GM23338 (cell line): ENCODE results near the gene RYR3. TPM values are rescaled to one million over a fixed set of nuclear protein-coding genes. Genes with fewer than 3 reads are reported as not detected.

Experiments used
- ATAC-seq: fragments of 200-7000 bp; cut with Tn5 transposase; 3 replicates; pipeline ENCODE4 v1.9.1; 2020
- DNase-seq: peaks from one replicate; pipeline ENCODE4 v3.0.0-alpha.2; 2015; ENCODE audit warnings: low spot score
- H2AFZ ChIP-seq: fragments of 200-600 bp; sonication (generic); 2 replicates; pipeline ENCODE4 v1.8.0; 2016; ENCODE audit warnings: antibody characterized with exemption, mild to moderate bottlenecking, moderate library complexity
- H3F3A ChIP-seq: fragments of 200-600 bp; sonication (generic); replicated peaks from 2 replicates; pipeline ENCODE4 v1.8.0; 2017; ENCODE audit warnings: antibody characterized with exemption, mixed run types, low read depth
- H3K27ac ChIP-seq: fragments of 200-600 bp; sonication (generic); 2 replicates; pipeline ENCODE4 v1.6.1; 2016; ENCODE audit warnings: low read depth
- H3K27me3 ChIP-seq: fragments of 200-600 bp; sonication (generic); 2 replicates; pipeline ENCODE4 v1.8.0; 2016; ENCODE audit warnings: mild to moderate bottlenecking, mixed run types, moderate library complexity; ENCODE audit not compliant: insufficient read depth
- H3K36me3 ChIP-seq: fragments of 200-600 bp; sonication (generic); 2 replicates; pipeline ENCODE4 v1.8.0; 2016; ENCODE audit warnings: mild to moderate bottlenecking; ENCODE audit not compliant: insufficient read depth
- H3K4me1 ChIP-seq: fragments of 200-600 bp; sonication (generic); 2 replicates; pipeline ENCODE4 v1.8.0; 2016; ENCODE audit warnings: mild to moderate bottlenecking, moderate library complexity; ENCODE audit not compliant: insufficient read depth
- H3K4me2 ChIP-seq: fragments of 200-600 bp; sonication (generic); 2 replicates; pipeline ENCODE4 v1.7.1; 2017; ENCODE audit warnings: mixed run types
- H3K4me3 ChIP-seq: fragments of 200-600 bp; sonication (generic); 2 replicates; pipeline ENCODE4 v1.6.1; 2016; ENCODE audit warnings: mixed run types
- H3K79me2 ChIP-seq: fragments of 200-600 bp; sonication (generic); replicated peaks from 2 replicates; pipeline ENCODE4 v1.8.0; 2017; ENCODE audit warnings: mild to moderate bottlenecking; ENCODE audit not compliant: insufficient read depth
- H3K9me2 ChIP-seq: fragments of 200-600 bp; sonication (generic); 2 replicates; pipeline ENCODE4 v1.8.0; 2017; ENCODE audit not compliant: insufficient read depth
- H4K20me1 ChIP-seq: fragments of 200-600 bp; sonication (generic); replicated peaks from 2 replicates; pipeline ENCODE4 v1.8.0; 2017; ENCODE audit warnings: mild to moderate bottlenecking; ENCODE audit not compliant: insufficient read depth
- H3K27ac Mint-ChIP-seq: 2 replicates; pipeline ENCODE4 v1.8.0; 2020; ENCODE audit warnings: inconsistent platforms, mild to moderate bottlenecking, moderate library complexity, mixed read lengths
- H3K27me3 Mint-ChIP-seq: 3 replicates; pipeline ENCODE4 v1.8.0; 2022; ENCODE audit warnings: low read depth, mild to moderate bottlenecking, moderate library complexity, mixed read lengths, inconsistent platforms; ENCODE audit not compliant: insufficient read depth, poor library complexity
- H3K36me3 Mint-ChIP-seq: 3 replicates; pipeline ENCODE4 v1.8.0; 2021; ENCODE audit warnings: low read depth, mild to moderate bottlenecking, inconsistent platforms, moderate library complexity, mixed read lengths
- H3K4me1 Mint-ChIP-seq: 3 replicates; pipeline ENCODE4 v1.8.0; 2020; ENCODE audit warnings: mild to moderate bottlenecking, inconsistent platforms, mixed read lengths
- H3K4me3 Mint-ChIP-seq: 3 replicates; pipeline ENCODE4 v1.8.0; 2021; ENCODE audit warnings: moderate library complexity, mild to moderate bottlenecking, inconsistent platforms, mixed read lengths
- H3K9me3 Mint-ChIP-seq: 3 replicates; pipeline ENCODE4 v1.8.0; 2020; ENCODE audit warnings: moderate library complexity, mild to moderate bottlenecking, inconsistent platforms, mixed read lengths
- CREB1 ChIP-seq: fragments of 250-450 bp; sonication (Bioruptor Pico); IDR thresholded peaks from 2 replicates; pipeline ENCODE4 v1.5.0; 2020; ENCODE audit warnings: low read depth, mild to moderate bottlenecking, moderate library complexity
- EZH2 ChIP-seq: fragments of 200-600 bp; sonication (generic); IDR thresholded peaks from one replicate; pipeline ENCODE4 v1.8.0; 2017; ENCODE audit warnings: antibody characterized with exemption, mild to moderate bottlenecking, low read depth; ENCODE audit not compliant: unreplicated experiment
- EZH2phosphoT487 ChIP-seq: fragments of 200-600 bp; sonication (generic); IDR thresholded peaks from one replicate; pipeline ENCODE4 v1.8.1; 2018; ENCODE audit warnings: antibody characterized with exemption; ENCODE audit not compliant: unreplicated experiment
- POLR2AphosphoS5 ChIP-seq: IDR thresholded peaks from 2 replicates; pipeline ENCODE4 v1.6.1; 2016; ENCODE audit warnings: antibody characterized with exemption, low read depth
- STAT1 ChIP-seq: IDR thresholded peaks from one replicate; pipeline ENCODE4 v1.6.1; 2016; ENCODE audit warnings: antibody characterized with exemption; ENCODE audit not compliant: unreplicated experiment
- ZNF114 ChIP-seq: fragments of 250-450 bp; sonication (Bioruptor Pico); IDR thresholded peaks from 2 replicates; pipeline ENCODE4 v1.5.0; 2020; ENCODE audit warnings: mild to moderate bottlenecking, moderate library complexity
- ZNF331 ChIP-seq: fragments of 250-450 bp; sonication (Bioruptor Pico); IDR thresholded peaks from 2 replicates; pipeline ENCODE4 v1.5.0; 2020; ENCODE audit warnings: low read depth, mild to moderate bottlenecking, moderate library complexity
- polyA plus RNA-seq: library from polyadenylated mRNA; unstranded; fragments of >200 nt; fragmentation: Nextera tagmentation; extraction: Ambion mirVana; gene quantifications from 2 replicates; pipeline ENCODE4 v1.2.1, GENCODE V29; 2016
- total RNA-seq: library from RNA; depleted of rRNA; stranded (reverse); fragments of >200 nt; shearing (Covaris generic); gene quantifications from 2 replicates; pipeline ENCODE4 v1.2.3, GENCODE V29; 2014
- TF ChIP-seq, protein P1 (sequence below), 2 experiments: fragments of 200-600 bp in 1 of 2; sonication (generic) in 1 of 2; conservative IDR thresholded peaks; 2 replicates each; pipeline versions ENCODE4 v1.5.1 to v1.6.1; 2016 to 2017; ENCODE audit warnings: antibody characterized with exemption in 2 of 2, low read depth in 2 of 2, mild to moderate bottlenecking in 2 of 2, moderate library complexity in 1 of 2
- TF ChIP-seq, protein P2 (sequence below): fragments of 250-450 bp; sonication (Bioruptor Pico); IDR thresholded peaks from 2 replicates; pipeline ENCODE4 v1.5.0; 2020; ENCODE audit warnings: mild to moderate bottlenecking, moderate library complexity

The RYR3 gene
- total and polyA plus RNA-seq, 2 experiments from 2014 or later = 1.1 to 1.2 TPM

DNA sequence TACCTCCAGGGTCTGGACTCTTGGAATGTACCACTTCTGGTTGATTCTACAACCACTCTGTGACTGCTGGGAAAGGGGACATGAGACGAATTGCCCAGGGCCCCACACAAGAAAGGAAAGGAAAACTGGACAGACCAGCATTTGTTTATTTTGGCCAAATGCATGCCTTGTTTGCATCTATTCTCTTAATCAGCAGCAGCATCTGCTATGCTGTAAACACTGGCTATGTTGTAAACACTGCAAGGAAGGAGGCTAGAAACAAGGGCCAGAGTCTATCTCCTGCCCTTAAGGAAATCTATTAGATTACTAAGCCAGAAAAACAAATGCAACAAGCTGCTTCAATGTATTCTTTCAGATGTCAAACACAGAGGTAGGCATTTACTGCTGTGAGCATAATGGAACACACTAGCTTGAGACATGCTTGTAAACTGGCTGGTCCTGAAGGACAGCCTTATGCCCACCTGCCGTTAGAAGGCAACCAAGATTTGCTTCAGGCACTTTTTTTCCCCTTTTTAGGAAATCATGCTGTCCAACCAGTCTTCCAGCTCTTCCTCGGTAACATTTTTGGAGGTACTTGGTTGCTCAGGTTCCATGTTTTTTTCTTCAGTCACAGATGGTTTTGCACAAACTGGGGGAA lies 555.5 kb downstream of the RYR3 start:
- Histone ChIP-seq H4K20me1 (no peaks in the 10 kb centered on the region), H3K9me2 (peaks cover 4% of the 10 kb centered on the region; the same call in 1 of the 2 replicates), H3K36me3 (no peaks in the 10 kb centered on the region), H3K4me1 (no peaks in the 10 kb centered on the region), H2AFZ (no peak overlapping the region), H3K27ac (no peak overlapping the region), H3K4me3 (no peak overlapping the region), H3F3A (no peaks in the 10 kb centered on the region), H3K79me2 (no peaks in the 10 kb centered on the region), H3K27me3 (no peaks in the 10 kb centered on the region), H3K4me2 (no peak overlapping the region)
- Mint-ChIP-seq H3K36me3 (no peaks in the 10 kb centered on the region; the same call in 1 of the 3 replicates), H3K4me1 (peaks cover 8% of the 10 kb centered on the region; the same call in 2 of the 3 replicates), H3K27me3 (peaks cover under 1% of the 10 kb centered on the region), H3K9me3 (no peaks in the 10 kb centered on the region), H3K4me3 (no peak overlapping the region), H3K27ac (no peak overlapping the region)
- TF ChIP-seq, protein P1, sequence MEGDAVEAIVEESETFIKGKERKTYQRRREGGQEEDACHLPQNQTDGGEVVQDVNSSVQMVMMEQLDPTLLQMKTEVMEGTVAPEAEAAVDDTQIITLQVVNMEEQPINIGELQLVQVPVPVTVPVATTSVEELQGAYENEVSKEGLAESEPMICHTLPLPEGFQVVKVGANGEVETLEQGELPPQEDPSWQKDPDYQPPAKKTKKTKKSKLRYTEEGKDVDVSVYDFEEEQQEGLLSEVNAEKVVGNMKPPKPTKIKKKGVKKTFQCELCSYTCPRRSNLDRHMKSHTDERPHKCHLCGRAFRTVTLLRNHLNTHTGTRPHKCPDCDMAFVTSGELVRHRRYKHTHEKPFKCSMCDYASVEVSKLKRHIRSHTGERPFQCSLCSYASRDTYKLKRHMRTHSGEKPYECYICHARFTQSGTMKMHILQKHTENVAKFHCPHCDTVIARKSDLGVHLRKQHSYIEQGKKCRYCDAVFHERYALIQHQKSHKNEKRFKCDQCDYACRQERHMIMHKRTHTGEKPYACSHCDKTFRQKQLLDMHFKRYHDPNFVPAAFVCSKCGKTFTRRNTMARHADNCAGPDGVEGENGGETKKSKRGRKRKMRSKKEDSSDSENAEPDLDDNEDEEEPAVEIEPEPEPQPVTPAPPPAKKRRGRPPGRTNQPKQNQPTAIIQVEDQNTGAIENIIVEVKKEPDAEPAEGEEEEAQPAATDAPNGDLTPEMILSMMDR (conservative IDR thresholded peaks at IDR 0.05; ENCODE audit: low read depth in 2 of 2) = no peak
- TF ChIP-seq CREB1 (CRISPR knock-in tag) (no peak), ZNF331 (CRISPR knock-in tag) (no peak), POLR2AphosphoS5 (no peak), STAT1 (no peak)
- DNase-seq = no peak
- no peak for ATAC-seq

DNA sequence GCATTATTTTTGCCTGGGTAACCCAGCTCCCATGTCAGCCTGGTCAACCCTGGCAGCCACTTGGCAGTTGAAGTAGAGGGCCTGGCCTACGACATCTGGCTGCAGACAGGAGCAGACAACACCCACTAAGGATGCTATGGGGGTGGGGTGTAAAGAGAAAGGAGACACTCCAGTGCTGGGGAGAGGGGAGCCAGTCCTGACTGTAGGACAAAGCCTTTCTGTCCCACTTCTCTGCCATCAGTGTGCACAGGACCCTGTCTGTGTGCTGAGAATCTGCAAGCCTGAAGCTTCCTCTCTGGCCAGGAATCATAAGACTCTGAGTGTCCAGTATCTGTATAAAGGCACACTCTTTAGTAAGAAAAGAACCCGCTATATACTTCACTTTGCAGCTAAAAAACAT lies 561.2 kb downstream of the RYR3 start:
- ATAC-seq (peak; percentile 79), DNase-seq (no peak)
- no peaks in the 10 kb centered on the region for H3K9me3 Mint-ChIP-seq
- Histone ChIP-seq H3K4me1 (peaks cover 8% of the 10 kb centered on the region; the same call in 1 of the 2 replicates), H3K4me3 (no peak overlapping the region), H3K27me3 (no peaks in the 10 kb centered on the region), H3K9me2 (no peaks in the 10 kb centered on the region; the same call in 1 of the 2 replicates), H3K79me2 (no peaks in the 10 kb centered on the region), H4K20me1 (no peaks in the 10 kb centered on the region), H3K36me3 (no peaks in the 10 kb centered on the region), H3K27ac (no peak overlapping the region), H2AFZ (peak overlapping the region; percentile 6; the same call in 1 of the 2 replicates), H3F3A (no peaks in the 10 kb centered on the region), H3K4me2 (no peak overlapping the region)
- H3K4me3 Mint-ChIP-seq = no peak overlapping the region
- peaks cover 15% of the 10 kb centered on the region; the same call in 2 of the 3 replicates for H3K4me1 Mint-ChIP-seq
- H3K36me3 Mint-ChIP-seq = no peaks in the 10 kb centered on the region
- H3K27ac Mint-ChIP-seq = no peak overlapping the region
- H3K27me3 Mint-ChIP-seq = peaks cover 1% of the 10 kb centered on the region
- TF ChIP-seq EZH2 (no peak), CREB1 (CRISPR knock-in tag) (no peak), EZH2phosphoT487 (no peak), ZNF114 (no peak)
- TF ChIP-seq, protein P1 (conservative IDR thresholded peaks at IDR 0.05; ENCODE audit: low read depth in 2 of 2) = no peak
- TF ChIP-seq, protein P2, sequence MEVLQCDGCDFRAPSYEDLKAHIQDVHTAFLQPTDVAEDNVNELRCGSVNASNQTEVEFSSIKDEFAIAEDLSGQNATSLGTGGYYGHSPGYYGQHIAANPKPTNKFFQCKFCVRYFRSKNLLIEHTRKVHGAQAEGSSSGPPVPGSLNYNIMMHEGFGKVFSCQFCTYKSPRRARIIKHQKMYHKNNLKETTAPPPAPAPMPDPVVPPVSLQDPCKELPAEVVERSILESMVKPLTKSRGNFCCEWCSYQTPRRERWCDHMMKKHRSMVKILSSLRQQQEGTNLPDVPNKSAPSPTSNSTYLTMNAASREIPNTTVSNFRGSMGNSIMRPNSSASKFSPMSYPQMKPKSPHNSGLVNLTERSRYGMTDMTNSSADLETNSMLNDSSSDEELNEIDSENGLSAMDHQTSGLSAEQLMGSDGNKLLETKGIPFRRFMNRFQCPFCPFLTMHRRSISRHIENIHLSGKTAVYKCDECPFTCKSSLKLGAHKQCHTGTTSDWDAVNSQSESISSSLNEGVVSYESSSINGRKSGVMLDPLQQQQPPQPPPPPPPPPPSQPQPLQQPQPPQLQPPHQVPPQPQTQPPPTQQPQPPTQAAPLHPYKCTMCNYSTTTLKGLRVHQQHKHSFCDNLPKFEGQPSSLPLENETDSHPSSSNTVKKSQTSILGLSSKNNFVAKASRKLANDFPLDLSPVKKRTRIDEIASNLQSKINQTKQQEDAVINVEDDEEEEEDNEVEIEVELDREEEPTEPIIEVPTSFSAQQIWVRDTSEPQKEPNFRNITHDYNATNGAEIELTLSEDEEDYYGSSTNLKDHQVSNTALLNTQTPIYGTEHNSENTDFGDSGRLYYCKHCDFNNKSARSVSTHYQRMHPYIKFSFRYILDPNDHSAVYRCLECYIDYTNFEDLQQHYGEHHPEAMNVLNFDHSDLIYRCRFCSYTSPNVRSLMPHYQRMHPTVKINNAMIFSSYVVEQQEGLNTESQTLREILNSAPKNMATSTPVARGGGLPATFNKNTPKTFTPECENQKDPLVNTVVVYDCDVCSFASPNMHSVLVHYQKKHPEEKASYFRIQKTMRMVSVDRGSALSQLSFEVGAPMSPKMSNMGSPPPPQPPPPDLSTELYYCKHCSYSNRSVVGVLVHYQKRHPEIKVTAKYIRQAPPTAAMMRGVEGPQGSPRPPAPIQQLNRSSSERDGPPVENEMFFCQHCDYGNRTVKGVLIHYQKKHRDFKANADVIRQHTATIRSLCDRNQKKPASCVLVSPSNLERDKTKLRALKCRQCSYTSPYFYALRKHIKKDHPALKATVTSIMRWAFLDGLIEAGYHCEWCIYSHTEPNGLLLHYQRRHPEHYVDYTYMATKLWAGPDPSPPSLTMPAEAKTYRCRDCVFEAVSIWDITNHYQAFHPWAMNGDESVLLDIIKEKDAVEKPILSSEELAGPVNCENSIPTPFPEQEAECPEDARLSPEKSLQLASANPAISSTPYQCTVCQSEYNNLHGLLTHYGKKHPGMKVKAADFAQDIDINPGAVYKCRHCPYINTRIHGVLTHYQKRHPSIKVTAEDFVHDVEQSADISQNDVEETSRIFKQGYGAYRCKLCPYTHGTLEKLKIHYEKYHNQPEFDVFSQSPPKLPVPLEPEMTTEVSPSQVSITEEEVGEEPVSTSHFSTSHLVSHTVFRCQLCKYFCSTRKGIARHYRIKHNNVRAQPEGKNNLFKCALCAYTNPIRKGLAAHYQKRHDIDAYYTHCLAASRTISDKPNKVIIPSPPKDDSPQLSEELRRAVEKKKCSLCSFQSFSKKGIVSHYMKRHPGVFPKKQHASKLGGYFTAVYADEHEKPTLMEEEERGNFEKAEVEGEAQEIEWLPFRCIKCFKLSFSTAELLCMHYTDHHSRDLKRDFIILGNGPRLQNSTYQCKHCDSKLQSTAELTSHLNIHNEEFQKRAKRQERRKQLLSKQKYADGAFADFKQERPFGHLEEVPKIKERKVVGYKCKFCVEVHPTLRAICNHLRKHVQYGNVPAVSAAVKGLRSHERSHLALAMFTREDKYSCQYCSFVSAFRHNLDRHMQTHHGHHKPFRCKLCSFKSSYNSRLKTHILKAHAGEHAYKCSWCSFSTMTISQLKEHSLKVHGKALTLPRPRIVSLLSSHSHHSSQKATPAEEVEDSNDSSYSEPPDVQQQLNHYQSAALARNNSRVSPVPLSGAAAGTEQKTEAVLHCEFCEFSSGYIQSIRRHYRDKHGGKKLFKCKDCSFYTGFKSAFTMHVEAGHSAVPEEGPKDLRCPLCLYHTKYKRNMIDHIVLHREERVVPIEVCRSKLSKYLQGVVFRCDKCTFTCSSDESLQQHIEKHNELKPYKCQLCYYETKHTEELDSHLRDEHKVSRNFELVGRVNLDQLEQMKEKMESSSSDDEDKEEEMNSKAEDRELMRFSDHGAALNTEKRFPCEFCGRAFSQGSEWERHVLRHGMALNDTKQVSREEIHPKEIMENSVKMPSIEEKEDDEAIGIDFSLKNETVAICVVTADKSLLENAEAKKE (CRISPR knock-in tag) = no peak
